ENCODE data around the gene EEF1B2.

GRCh38 chr2:206143451-206143850, 16.2 kb upstream of the EEF1B2 start:
- TF ChIP-seq CTCF (conservative IDR thresholded peaks at IDR 0.05; ENCODE audit: low read depth in 2 of 2) (no peak), POLR2AphosphoS5 (IDR thresholded peaks at IDR 0.05; ENCODE audit: low read depth) (no peak), EZH2phosphoT487 (IDR thresholded peaks at IDR 0.05; ENCODE audit: unreplicated experiment) (no peak)
- TF ChIP-seq, protein P1, sequence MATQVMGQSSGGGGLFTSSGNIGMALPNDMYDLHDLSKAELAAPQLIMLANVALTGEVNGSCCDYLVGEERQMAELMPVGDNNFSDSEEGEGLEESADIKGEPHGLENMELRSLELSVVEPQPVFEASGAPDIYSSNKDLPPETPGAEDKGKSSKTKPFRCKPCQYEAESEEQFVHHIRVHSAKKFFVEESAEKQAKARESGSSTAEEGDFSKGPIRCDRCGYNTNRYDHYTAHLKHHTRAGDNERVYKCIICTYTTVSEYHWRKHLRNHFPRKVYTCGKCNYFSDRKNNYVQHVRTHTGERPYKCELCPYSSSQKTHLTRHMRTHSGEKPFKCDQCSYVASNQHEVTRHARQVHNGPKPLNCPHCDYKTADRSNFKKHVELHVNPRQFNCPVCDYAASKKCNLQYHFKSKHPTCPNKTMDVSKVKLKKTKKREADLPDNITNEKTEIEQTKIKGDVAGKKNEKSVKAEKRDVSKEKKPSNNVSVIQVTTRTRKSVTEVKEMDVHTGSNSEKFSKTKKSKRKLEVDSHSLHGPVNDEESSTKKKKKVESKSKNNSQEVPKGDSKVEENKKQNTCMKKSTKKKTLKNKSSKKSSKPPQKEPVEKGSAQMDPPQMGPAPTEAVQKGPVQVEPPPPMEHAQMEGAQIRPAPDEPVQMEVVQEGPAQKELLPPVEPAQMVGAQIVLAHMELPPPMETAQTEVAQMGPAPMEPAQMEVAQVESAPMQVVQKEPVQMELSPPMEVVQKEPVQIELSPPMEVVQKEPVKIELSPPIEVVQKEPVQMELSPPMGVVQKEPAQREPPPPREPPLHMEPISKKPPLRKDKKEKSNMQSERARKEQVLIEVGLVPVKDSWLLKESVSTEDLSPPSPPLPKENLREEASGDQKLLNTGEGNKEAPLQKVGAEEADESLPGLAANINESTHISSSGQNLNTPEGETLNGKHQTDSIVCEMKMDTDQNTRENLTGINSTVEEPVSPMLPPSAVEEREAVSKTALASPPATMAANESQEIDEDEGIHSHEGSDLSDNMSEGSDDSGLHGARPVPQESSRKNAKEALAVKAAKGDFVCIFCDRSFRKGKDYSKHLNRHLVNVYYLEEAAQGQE (IDR thresholded peaks at IDR 0.05; ENCODE audit: unreplicated experiment): no peak

Data from GM23338 (cell line).